A549 (cell line): ENCODE results near the gene SGSH. TPM values are rescaled to one million over a fixed set of nuclear protein-coding genes. Genes with fewer than 3 reads are reported as not detected.
A peak's percentile ranks its signal among the peaks of the same experiment; 100 is the strongest.

Source experiments
- ATAC-seq, 2 experiments: fragments of 200-7000 bp in 1 of 2; fragments of >200 bp in 1 of 2; cut with Nextera tagmentation in 1 of 2; cut with Tn5 transposase in 1 of 2; 3 replicates each; pipeline versions ENCODE4 v1.8.0 to v1.9.1; 2018 to 2020; ENCODE audit warnings: mild to moderate bottlenecking in 1 of 2, moderate library complexity in 1 of 2
- CTCF ChIA-PET: fragments of 300-600 bp; sonication (Branson Sonifier 250); formaldehyde crosslinking; extraction: SDS; loops from one replicate; lab custom pipeline; 2021; ENCODE audit warnings: antibody characterized with exemption, inconsistent platforms; lab: Yijun Ruan, JAX
- POLR2A ChIA-PET: fragments of 350-600 bp; formaldehyde crosslinking; extraction: SDS; loops from one replicate; lab custom pipeline; 2021; ENCODE audit warnings: antibody characterized with exemption, inconsistent platforms; lab: Yijun Ruan, JAX
- DNase-seq, 2 experiments: peaks; one replicate each; pipeline versions ENCODE4 v3.0.0 to v3.0.0-alpha.2; 2011 to 2016; ENCODE audit warnings: low read depth in 1 of 2, low spot score in 1 of 2
- FAIRE-seq: peaks from 2 replicates; lab custom pipeline; 2011; peaks lifted over from hg19 to GRCh38; lab: Jason Lieb, UNC
- H3K27ac ChIP-seq, 2 experiments: fragments of >200 bp; sonication (Bioruptor Twin); formaldehyde crosslinking; 3 replicates each; pipeline ENCODE4 v1.5.1; 2016 to 2017
- H3K4me1 ChIP-seq: fragments of >200 bp; sonication (Bioruptor Twin); formaldehyde crosslinking; 3 replicates; pipeline ENCODE4 v1.6.1; 2016
- H3K4me2 ChIP-seq: fragments of >200 bp; sonication (Bioruptor Twin); formaldehyde crosslinking; 3 replicates; pipeline ENCODE4 v1.6.1; 2016
- H3K4me3 ChIP-seq: fragments of >200 bp; sonication (Bioruptor Twin); formaldehyde crosslinking; 3 replicates; pipeline ENCODE4 v1.5.1; 2016
- H3K9me3 ChIP-seq: fragments of >200 bp; sonication (Bioruptor Twin); formaldehyde crosslinking; 3 replicates; pipeline ENCODE4 v1.6.1; 2016
- CEBPB ChIP-seq, 2 experiments: fragments of >200 bp in 1 of 2; sonication (Bioruptor Twin) in 1 of 2; formaldehyde crosslinking in 1 of 2; IDR thresholded peaks; 2 replicates each; pipeline ENCODE4 v1.6.1; 2012 to 2016
- CTCF ChIP-seq: fragments of >200 bp; sonication (Bioruptor Twin); formaldehyde crosslinking; IDR thresholded peaks from 3 replicates; pipeline ENCODE4 v1.5.1; 2016
- EHF ChIP-seq: fragments of 250-450 bp; sonication (Bioruptor Pico); IDR thresholded peaks from 2 replicates; pipeline ENCODE4 v1.5.0; 2020; ENCODE audit warnings: mild to moderate bottlenecking
- EP300 ChIP-seq, 2 experiments: fragments of >200 bp; sonication (Bioruptor Twin); formaldehyde crosslinking; IDR thresholded peaks; 2 replicates in 1 of 2; 3 replicates in 1 of 2; pipeline ENCODE4 v1.6.1; 2016 to 2017
- ESRRA ChIP-seq: fragments of 150-350 bp; IDR thresholded peaks from 2 replicates; pipeline ENCODE4 v1.6.1; 2014; ENCODE audit warnings: mild to moderate bottlenecking, low read length, borderline replicate concordance
- FOSB ChIP-seq: fragments of 250-450 bp; sonication (Bioruptor Pico); IDR thresholded peaks from 2 replicates; pipeline ENCODE4 v1.5.0; 2020; ENCODE audit warnings: mild to moderate bottlenecking, moderate library complexity
- FOSL2 ChIP-seq, 2 experiments: fragments of 450-650 bp in 1 of 2; fragments of >200 bp in 1 of 2; sonication (Bioruptor Twin) in 1 of 2; formaldehyde crosslinking; IDR thresholded peaks; 2 replicates each; pipeline versions ENCODE4 v1.5.0 to v1.6.1; 2016 to 2020; ENCODE audit warnings: mild to moderate bottlenecking in 1 of 2, moderate library complexity in 1 of 2
- GATA3 ChIP-seq: IDR thresholded peaks from 2 replicates; pipeline ENCODE4 v1.6.1; 2012; ENCODE audit warnings: borderline replicate concordance
- HDAC2 ChIP-seq: fragments of 200-600 bp; sonication (generic); IDR thresholded peaks from 2 replicates; pipeline ENCODE4 v1.6.1; 2016
- HES2 ChIP-seq: fragments of >200 bp; sonication (Bioruptor Twin); formaldehyde crosslinking; IDR thresholded peaks from 2 replicates; pipeline ENCODE4 v1.6.1; 2016
- MAFK ChIP-seq: fragments of 450-650 bp; IDR thresholded peaks from 2 replicates; pipeline ENCODE4 v1.6.1; 2014; ENCODE audit not compliant: partially characterized antibody
- MAX ChIP-seq: IDR thresholded peaks from 2 replicates; pipeline ENCODE4 v1.6.1; 2012
- NFE2L2 ChIP-seq: fragments of 150-350 bp; conservative IDR thresholded peaks from 2 replicates; pipeline ENCODE4 v1.6.1; 2014; ENCODE audit warnings: low read length
- SREBF2 ChIP-seq: fragments of 450-650 bp; IDR thresholded peaks from 2 replicates; pipeline ENCODE4 v1.6.1; 2014; ENCODE audit warnings: mild to moderate bottlenecking, moderate library complexity
- USF2 ChIP-seq: fragments of 450-650 bp; IDR thresholded peaks from 2 replicates; pipeline ENCODE4 v1.6.1; 2014; ENCODE audit warnings: antibody characterized with exemption
- ZFP36 ChIP-seq: fragments of 450-650 bp; IDR thresholded peaks from 2 replicates; pipeline ENCODE4 v1.6.1; 2014; ENCODE audit warnings: borderline replicate concordance; ENCODE audit not compliant: partially characterized antibody
- ZSCAN20 ChIP-seq: fragments of 250-450 bp; sonication (Bioruptor Pico); IDR thresholded peaks from 2 replicates; pipeline ENCODE4 v1.8.0; 2022; ENCODE audit warnings: mild to moderate bottlenecking, moderate library complexity
- WGBS: methylation state at CpG from one replicate; pipeline ENCODE4 v1.1.6; 2017; ENCODE audit errors: missing lambda C conversion rate; 5-methylcytosine and 5-hydroxymethylcytosine counted together
- polyA plus RNA-seq, 4 experiments: library from polyadenylated mRNA; depleted of rRNA in 3 of 4; stranded (reverse); fragments of >200 nt; fragmentation: RNase III in 1 of 4; extraction: RNeasy Plus Mini Kit Qiagen cat#74134 plus additional on column Dnase treatment in 1 of 4; gene quantifications; 2 replicates in 3 of 4; 3 replicates in 1 of 4; pipeline ENCODE4 v1.2.3, GENCODE V29; 2011 to 2017
- TF ChIP-seq, protein P1 (sequence below): fragments of 150-350 bp; IDR thresholded peaks from 2 replicates; pipeline ENCODE4 v1.6.1; 2014; ENCODE audit warnings: low read depth, mild to moderate bottlenecking, low read length
- TF ChIP-seq, protein P2 (sequence below): fragments of >200 bp; sonication (Bioruptor Twin); formaldehyde crosslinking; IDR thresholded peaks from 3 replicates; pipeline ENCODE4 v1.6.1; 2016

The SGSH gene
- polyA plus RNA-seq, 2 of the 4 experiments (the other 2 are of a cell fraction), result 14.5 to 24.7 TPM

DNA sequence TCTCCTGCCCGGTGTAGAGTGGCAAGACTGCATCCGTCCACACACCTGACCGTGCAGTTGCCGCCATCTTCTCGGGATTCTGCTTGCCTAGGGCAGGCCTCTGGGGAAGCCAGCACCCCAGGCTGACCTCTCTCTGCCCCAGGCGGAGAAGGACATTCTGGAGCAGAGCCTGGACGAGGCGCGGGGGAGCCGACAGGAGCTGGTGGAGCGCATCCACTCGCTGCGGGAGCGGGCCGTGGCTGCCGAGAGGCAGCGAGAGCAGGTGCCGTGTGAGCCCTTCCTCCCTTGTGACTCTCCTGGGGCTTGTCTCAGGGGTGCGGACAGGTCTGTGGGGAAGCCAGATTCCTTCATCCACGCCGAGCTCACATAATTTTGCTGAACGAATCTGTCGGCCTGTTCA, 30.5 kb downstream of the SGSH start (continued):
- TF ChIP-seq, protein P1, sequence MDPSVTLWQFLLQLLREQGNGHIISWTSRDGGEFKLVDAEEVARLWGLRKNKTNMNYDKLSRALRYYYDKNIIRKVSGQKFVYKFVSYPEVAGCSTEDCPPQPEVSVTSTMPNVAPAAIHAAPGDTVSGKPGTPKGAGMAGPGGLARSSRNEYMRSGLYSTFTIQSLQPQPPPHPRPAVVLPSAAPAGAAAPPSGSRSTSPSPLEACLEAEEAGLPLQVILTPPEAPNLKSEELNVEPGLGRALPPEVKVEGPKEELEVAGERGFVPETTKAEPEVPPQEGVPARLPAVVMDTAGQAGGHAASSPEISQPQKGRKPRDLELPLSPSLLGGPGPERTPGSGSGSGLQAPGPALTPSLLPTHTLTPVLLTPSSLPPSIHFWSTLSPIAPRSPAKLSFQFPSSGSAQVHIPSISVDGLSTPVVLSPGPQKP, result no peak
- TF ChIP-seq SREBF2, result no peak

- POLR2A ChIA-PET, result interaction anchor here (0.5 to 1.1 kb wide), 2 partner anchors 42 to 86 kb away, joined by 3 read pairs; partner anchors contain the start of gene GAA
- DNase-seq, result peak in 1 of 2 experiments; percentile 51
- peak overlapping the region; percentile 27; the same call in 1 of the 3 replicates for H3K4me3 ChIP-seq
Measured at GRCh38 chr17:80187515-80187941, 32.6 kb downstream of the SGSH start.

GRCh38 chr17:80187090-80187489, 33.0 kb downstream of the SGSH start:
- 53% methylated on average over 16 of the region's 16 CpGs for WGBS
- H3K27ac ChIP-seq, result peak overlapping the region; percentile 67 to 70
- peak; percentile 42 to 58 for DNase-seq
- TF ChIP-seq HES2 (no peak), SREBF2 (no peak), FOSB (no peak), FOSL2 (IDR thresholded peaks at IDR 0.05) (no peak), FOSL2 (CRISPR knock-in tag; IDR thresholded peaks at IDR 0.05) (peak; percentile 50), ESRRA (no peak), ZFP36 (no peak), EP300 (IDR thresholded peaks at IDR 0.05) (no peak), NFE2L2 (no peak), USF2 (no peak), MAFK (no peak), EHF (no peak), HDAC2 (no peak), CEBPB (IDR thresholded peaks at IDR 0.05) (peak in 1 of 2 experiments; percentile 26; a peak in 1 of 4 replicates)
- TF ChIP-seq, protein P2, sequence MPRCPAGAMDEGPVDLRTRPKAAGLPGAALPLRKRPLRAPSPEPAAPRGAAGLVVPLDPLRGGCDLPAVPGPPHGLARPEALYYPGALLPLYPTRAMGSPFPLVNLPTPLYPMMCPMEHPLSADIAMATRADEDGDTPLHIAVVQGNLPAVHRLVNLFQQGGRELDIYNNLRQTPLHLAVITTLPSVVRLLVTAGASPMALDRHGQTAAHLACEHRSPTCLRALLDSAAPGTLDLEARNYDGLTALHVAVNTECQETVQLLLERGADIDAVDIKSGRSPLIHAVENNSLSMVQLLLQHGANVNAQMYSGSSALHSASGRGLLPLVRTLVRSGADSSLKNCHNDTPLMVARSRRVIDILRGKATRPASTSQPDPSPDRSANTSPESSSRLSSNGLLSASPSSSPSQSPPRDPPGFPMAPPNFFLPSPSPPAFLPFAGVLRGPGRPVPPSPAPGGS, result no peak
- TF ChIP-seq, all 56 proteins: peak for 2
- ChIA-PET POLR2A (interaction anchor here (0.5 to 1.1 kb wide), 2 partner anchors 41 to 86 kb away, joined by 3 read pairs; partner anchors contain the start of gene GAA), CTCF (interaction anchor here (1.8 to 7.9 kb wide), 3 partner anchors 9 to 86 kb away, joined by 5 to 60 read pairs (median 18); partner anchors contain the start of gene GAA)
- H3K4me2 ChIP-seq, result peak overlapping the region; percentile 87
- H3K4me1 ChIP-seq, result peaks cover 15% of the 10 kb centered on the region
- H3K9me3 ChIP-seq, result no peaks in the 10 kb centered on the region
- H3K4me3 ChIP-seq, result peak overlapping the region; percentile 27; the same call in 1 of the 3 replicates
- FAIRE-seq (no peak), ATAC-seq (peak; percentile 25 to 64; a peak in 4 of 6 replicates)

More at GRCh38 chr17:80187515-80187941, 32.6 kb downstream of the SGSH start:
- H3K4me2 ChIP-seq, result peak overlapping the region; percentile 87
- CTCF ChIA-PET, result interaction anchor here (1.3 to 7.9 kb wide), 4 partner anchors 9 to 86 kb away, joined by 4 to 60 read pairs (median 12); partner anchors contain the start of gene GAA
- 34% methylated on average over 18 of the region's 18 CpGs for WGBS
- peaks cover 15% of the 10 kb centered on the region for H3K4me1 ChIP-seq
- peak; percentile 30 to 70; a peak in 5 of 6 replicates for ATAC-seq
- TF ChIP-seq GATA3 (no peak), ZSCAN20 (no peak), CTCF (no peak), MAX (0 out of 2 replicates have a peak, but pooled peaks have one; percentile 29)
- no peaks in the 10 kb centered on the region for H3K9me3 ChIP-seq
- H3K27ac ChIP-seq, result peak overlapping the region; percentile 67 to 70
- no peak for FAIRE-seq
